Mesothelial cell of epicardium (in vitro differentiated cells): Measurements from ENCODE around the gene LEAP2. TPM values are rescaled to one million over a fixed set of nuclear protein-coding genes. Genes with fewer than 3 reads are reported as not detected.

Experiments used
- DNase-seq, 2 experiments: peaks; one replicate each; pipeline ENCODE4 v3.0.0; 2021; ENCODE audit warnings: low spot score in 2 of 2; ENCODE audit not compliant: unreplicated experiment in 2 of 2
- H3K27ac Mint-ChIP-seq: 2 replicates; pipeline ENCODE4 v1.8.0; 2021; ENCODE audit warnings: mixed read lengths
- H3K27me3 Mint-ChIP-seq: 2 replicates; pipeline ENCODE4 v1.8.0; 2021; ENCODE audit warnings: low read depth, mixed read lengths
- H3K36me3 Mint-ChIP-seq: 2 replicates; pipeline ENCODE4 v1.8.0; 2021; ENCODE audit warnings: mixed read lengths
- H3K4me1 Mint-ChIP-seq: 2 replicates; pipeline ENCODE4 v1.8.0; 2021; ENCODE audit warnings: mixed read lengths
- H3K4me3 Mint-ChIP-seq: 2 replicates; pipeline ENCODE4 v1.8.0; 2021; ENCODE audit warnings: mild to moderate bottlenecking, moderate library complexity, mixed read lengths
- H3K9me3 Mint-ChIP-seq: 2 replicates; pipeline ENCODE4 v1.8.0; 2021; ENCODE audit warnings: mixed read lengths
- total RNA-seq: library from RNA; stranded (reverse); gene quantifications from 3 replicates; pipeline ENCODE4 v1.2.1, GENCODE V29; 2021
- TF ChIP-seq, protein P1 (sequence below): fragments of 200-600 bp; sonication (generic); IDR thresholded peaks from one replicate; pipeline ENCODE4 v1.5.0; 2021; ENCODE audit warnings: antibody characterized with exemption; ENCODE audit not compliant: unreplicated experiment

Gene LEAP2, protein sequence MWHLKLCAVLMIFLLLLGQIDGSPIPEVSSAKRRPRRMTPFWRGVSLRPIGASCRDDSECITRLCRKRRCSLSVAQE
- total RNA-seq = 1.9 to 2.6 TPM (median 1.9 TPM) in 3 replicates

DNA sequence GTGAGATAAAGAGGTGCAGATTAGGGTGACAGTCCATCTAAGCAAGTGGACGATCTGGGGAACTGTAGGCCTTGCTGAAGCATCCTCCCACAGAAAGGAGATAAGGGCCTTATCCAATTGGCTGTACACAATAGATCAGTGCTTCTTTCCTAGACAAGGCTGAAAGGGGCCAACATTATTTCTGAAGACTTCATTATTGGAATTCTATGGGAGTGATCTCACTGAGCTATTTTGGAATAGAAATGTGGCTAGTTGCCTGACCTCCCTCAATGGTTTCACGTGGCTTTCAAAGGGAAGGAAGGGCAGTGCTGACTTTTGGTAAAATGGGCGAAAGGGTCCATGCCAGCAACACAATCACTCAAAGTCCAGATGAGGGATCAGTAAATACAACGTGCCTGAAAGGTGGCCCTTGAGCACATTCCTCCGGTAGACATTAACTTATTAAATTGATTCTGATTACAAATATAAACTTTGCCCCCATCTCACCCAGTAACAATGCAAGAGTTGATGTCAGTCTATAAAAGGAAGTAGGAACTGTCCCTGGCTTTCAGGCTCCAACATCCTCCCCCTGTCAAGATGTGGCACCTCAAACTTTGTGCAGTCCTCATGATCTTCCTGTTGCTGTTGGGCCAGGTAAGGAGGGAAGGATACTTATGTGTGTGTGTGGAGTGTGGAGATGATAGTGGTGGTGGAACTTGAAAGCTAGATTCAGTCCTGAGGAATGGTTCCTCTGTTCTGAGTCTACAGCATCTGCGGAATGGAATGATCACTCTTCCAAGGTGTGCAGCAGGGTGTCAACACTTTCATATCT is at the start of gene LEAP2:
Gene LEAP2, plus strand, starts transcription at position 550 of the 811 bp plus-strand sequence. Its CDS starts 27 bp downstream, at position 577.
- TF ChIP-seq, protein P1, sequence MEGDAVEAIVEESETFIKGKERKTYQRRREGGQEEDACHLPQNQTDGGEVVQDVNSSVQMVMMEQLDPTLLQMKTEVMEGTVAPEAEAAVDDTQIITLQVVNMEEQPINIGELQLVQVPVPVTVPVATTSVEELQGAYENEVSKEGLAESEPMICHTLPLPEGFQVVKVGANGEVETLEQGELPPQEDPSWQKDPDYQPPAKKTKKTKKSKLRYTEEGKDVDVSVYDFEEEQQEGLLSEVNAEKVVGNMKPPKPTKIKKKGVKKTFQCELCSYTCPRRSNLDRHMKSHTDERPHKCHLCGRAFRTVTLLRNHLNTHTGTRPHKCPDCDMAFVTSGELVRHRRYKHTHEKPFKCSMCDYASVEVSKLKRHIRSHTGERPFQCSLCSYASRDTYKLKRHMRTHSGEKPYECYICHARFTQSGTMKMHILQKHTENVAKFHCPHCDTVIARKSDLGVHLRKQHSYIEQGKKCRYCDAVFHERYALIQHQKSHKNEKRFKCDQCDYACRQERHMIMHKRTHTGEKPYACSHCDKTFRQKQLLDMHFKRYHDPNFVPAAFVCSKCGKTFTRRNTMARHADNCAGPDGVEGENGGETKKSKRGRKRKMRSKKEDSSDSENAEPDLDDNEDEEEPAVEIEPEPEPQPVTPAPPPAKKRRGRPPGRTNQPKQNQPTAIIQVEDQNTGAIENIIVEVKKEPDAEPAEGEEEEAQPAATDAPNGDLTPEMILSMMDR = no peak
- Mint-ChIP-seq H3K36me3 (peaks cover 9% of the 10 kb centered on the region), H3K9me3 (no peaks in the 10 kb centered on the region), H3K27me3 (no peaks in the 10 kb centered on the region), H3K4me3 (no peak within 1 kb of the TSS), H3K4me1 (peaks cover 10% of the 10 kb centered on the region), H3K27ac (peak within 1 kb of the TSS; percentile 4)
- DNase-seq = no peak

DNA sequence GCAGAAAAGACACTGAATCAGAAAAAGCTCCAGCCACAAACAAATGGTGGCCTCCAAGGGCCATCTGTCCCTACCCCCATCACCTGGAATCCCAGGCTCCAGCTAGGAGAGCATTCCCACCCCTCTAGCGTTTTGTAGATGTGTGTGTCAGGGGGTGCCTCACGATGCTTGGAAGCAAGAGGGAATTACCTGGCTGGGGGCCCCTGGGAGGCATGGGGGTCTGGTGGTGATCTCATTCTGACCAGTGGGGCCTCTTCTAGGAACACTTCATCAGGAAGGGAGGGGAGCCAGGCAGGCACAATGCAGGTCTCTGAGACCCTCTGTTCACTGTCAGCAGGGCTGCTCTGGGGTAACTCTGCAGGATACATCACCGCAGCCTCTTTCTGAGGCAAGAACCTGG is 49.0 kb upstream of the LEAP2 start:
- DNase-seq = no peak
- Mint-ChIP-seq H3K27me3 (peaks cover 33% of the 10 kb centered on the region), H3K36me3 (no peaks in the 10 kb centered on the region), H3K4me3 (peak overlapping the region; percentile 17), H3K4me1 (peaks cover 20% of the 10 kb centered on the region), H3K27ac (no peak overlapping the region), H3K9me3 (no peaks in the 10 kb centered on the region)
- TF ChIP-seq, protein P1 = no peak

DNA sequence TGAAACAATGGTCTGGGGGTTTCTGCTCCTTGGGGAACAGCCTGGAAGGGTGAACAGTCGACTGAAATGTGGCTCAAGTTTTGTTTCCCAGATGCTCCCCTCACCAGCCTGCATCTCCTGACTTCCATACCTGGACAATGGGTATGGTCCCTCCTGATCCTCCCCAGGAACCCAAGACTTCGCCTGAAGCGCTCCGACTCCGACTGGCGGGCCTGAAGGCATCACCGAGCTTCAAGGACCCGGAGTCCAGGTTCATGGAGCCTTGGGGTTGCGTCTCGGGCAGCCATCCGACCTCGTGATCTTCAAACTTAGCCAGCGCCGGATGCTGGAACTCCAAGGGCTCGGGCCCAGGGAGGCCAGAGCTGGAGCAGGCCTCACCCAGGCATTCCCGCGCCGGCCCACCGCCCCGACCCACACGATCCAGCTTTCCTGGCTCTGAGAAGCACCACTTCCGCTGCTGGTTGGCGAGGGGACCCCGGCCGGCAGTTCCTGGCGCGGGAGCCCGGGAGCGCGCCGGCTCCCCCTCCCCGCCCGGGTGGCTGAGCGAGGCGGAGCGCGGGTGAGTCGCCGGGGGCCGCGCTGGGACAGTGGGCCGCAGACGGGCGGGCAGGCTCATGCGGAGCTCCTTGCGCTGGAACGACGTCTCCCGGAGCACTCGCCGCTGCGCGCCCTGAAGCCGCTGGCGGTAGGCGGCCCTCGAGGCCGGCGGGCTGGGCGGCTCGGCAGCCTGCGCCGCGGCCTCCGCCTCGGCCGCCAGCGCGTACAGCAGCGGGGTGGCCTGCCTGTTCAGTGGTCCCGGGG is 48.2 kb upstream of the LEAP2 start:
- TF ChIP-seq, protein P1 = no peak
- DNase-seq = peak; percentile 37 to 53
- Mint-ChIP-seq H3K36me3 (no peaks in the 10 kb centered on the region), H3K4me3 (peak overlapping the region; percentile 36), H3K27me3 (peaks cover 36% of the 10 kb centered on the region), H3K9me3 (no peaks in the 10 kb centered on the region), H3K4me1 (peaks cover 18% of the 10 kb centered on the region), H3K27ac (no peak overlapping the region)

DNA sequence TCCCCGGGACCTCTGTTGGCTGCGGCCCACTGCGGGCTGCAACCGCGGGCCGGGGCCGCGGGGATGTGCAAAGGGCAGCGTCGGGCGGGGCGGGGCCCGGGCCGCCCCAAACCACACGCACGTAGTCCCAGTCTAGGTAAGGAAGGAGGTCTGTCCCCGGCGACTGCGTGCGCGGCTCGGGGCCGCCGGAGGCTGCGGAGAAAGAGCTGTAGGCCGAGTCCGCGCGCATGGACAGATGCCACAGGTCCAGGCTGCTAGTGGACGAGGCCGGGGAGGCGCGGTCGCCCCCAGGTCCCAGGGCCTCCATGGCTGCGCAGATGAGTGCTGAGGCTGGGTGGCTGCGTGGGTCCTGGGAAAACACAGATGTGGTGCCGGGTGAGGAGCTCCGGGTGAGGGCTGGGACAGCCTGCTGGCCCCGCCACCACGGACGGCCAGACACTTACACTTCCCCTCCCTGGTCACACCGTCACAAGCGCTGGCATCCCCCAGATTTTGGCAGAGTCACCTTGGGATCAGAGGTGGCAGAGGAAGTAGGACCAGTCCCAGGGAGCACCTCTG is 47.6 kb upstream of the LEAP2 start:
- peak in 1 of 2 experiments; percentile 38 for DNase-seq
- Mint-ChIP-seq H3K4me1 (peaks cover 18% of the 10 kb centered on the region), H3K4me3 (peak overlapping the region; percentile 40), H3K9me3 (no peaks in the 10 kb centered on the region), H3K27me3 (peaks cover 36% of the 10 kb centered on the region), H3K36me3 (no peaks in the 10 kb centered on the region), H3K27ac (no peak overlapping the region)
- TF ChIP-seq, protein P1 = no peak

DNA sequence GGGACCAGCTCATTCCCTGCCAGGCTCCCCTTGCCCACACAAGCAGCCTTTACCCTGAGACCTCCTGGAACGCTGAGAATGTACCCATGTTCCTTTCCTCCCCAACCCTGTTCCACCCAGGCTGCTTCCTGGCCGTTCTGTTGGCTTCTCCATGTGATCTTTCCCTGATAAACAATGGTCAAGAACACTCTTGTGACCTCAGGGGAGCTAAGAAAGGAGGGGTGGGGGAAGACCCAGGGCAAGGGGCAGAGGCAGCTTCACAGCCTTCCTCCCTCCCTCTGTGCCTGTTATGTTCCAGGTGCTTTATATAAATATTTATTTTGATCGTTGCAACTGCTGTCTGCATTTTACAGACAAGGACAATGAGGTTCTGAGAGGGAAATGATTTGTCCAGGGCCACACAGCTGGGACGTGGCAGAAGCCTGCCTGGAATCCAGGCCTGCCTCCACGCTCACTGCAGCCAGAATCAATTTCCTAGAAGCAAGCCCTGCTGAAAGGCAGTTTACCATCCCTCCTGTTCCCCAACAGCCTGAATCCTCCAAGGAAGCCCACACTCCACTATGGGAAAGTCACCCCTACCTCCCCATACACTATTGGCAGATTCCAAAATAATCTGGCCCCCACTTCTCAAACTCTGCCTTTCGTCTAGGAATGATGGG is 46.9 kb upstream of the LEAP2 start:
- Mint-ChIP-seq H3K27ac (no peak overlapping the region), H3K27me3 (peaks cover 42% of the 10 kb centered on the region), H3K9me3 (no peaks in the 10 kb centered on the region), H3K36me3 (no peaks in the 10 kb centered on the region), H3K4me1 (peaks cover 19% of the 10 kb centered on the region), H3K4me3 (peak overlapping the region; percentile 40)
- TF ChIP-seq, protein P1 = no peak
- peak in 1 of 2 experiments; percentile 34 for DNase-seq
